Stimulated activated CD8-positive, alpha-beta memory T cell treated with anti-CD3 and anti-CD28 coated beads, Interleukin-4, amount 100 ng/mL, for 24 hours (primary cell): ENCODE results near the gene KASH5.
"Not testable (repeated sequence)": the region's sequence is repeated elsewhere in the genome, so short reads cannot be mapped to it uniquely, and the experiment has no call there.

Experiments used
- DNase-seq: peaks from one replicate; pipeline ENCODE4 v3.0.0-alpha.2; 2020; ENCODE audit warnings: low read depth

KASH5 gene

DNA sequence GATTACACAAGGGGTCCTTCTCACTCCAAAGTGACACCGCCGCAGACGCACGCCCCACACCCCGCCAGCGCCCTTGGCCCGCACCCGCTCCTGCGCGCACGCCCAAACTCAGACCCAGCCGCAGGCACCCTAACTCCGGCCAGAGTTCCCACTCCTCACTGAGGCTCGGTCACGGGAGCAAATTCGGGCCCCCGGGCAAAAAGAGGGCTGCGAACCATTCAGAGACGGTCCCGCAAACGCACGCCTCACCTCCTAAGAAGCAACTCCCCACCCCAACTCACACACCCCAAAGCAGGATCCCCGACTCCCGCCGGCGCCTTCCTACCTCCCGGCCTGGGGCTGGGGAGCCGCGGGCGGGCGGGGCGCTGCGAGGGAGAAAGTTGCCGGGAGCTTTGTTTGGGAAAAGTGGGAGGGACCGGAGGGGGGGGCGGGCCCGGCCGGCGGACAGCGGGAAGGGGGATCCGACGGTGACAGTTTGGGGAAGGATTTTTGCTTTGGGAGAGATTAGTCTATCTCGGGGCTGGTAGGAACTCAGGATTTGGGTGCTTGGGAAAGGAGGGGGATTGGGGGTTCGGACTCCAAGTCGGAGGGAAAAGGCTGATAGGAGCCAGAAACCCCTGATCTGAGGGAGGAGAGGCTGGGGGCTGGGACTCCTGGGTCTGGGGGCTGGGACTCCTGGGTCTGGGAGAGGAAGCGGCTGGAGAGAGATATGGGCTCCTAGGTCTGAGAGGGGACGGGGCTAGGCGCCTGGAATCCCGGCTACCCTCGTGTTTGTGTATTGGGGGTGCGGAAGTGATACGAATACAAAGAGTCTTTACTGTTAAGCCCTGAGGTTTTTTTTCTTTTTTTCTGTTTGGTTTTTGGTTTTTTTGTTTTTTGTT, 25.8 kb upstream of the KASH5 start, which contains the start of gene TEAD2:
Gene TEAD2, minus strand, starts transcription at position 369 of the 881 bp plus-strand sequence. CDS start 2,341 bp downstream, outside the sequence.
- no peak for DNase-seq

DNA sequence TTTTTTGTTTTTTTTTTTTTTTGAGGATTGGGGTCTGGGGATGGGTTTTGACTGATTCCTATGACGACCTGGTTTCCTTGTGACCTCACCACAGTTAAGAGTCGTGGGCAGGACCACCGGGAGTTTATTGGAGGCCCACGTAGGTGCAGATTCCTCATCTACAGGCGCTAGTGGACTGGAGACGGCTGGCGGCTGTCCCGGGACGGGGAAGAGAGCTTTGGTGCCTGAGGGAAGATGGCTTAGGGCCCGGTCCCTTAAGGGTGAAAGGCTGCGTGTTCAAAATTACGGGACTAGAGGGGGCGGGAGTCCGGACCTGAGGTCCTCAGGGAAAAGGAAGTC, 25.2 kb upstream of the KASH5 start:
- DNase-seq: no peak

GRCh38 chr19:49363268-49364082, 24.6 kb upstream of the KASH5 start, which contains the start of gene DKKL1:
Gene DKKL1, plus strand, starts transcription at chr19:49363877. Its CDS starts 122 bp downstream, at chr19:49363999.
- peak; percentile 53 for DNase-seq

- no peak for DNase-seq
These were observed 23.8 kb upstream of the KASH5 start for GRCh38 chr19:49364083-49364737.

DNA sequence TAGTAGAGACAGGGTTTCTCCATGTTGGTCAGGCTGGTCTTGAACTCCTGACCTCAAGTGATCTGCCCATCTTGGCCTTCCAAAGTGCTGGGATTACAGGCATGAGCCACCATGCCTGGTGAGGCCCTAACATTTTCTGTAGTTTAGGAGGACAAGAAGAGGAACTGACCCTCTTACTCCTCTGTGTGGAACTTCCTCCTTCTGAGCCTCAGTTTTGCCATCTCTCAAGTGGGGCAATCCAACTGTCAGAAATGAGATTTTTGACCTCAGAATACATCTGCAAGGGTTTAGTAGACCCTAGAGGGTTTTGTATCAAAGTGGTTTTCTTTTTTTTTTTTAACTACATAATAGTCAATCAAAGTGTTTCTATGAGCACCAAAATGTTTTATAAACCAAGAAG, 21.9 kb upstream of the KASH5 start:
- DNase-seq: no peak

GRCh38 chr19:49368711-49369358, 19.2 kb upstream of the KASH5 start:
- no peak for DNase-seq

DNA sequence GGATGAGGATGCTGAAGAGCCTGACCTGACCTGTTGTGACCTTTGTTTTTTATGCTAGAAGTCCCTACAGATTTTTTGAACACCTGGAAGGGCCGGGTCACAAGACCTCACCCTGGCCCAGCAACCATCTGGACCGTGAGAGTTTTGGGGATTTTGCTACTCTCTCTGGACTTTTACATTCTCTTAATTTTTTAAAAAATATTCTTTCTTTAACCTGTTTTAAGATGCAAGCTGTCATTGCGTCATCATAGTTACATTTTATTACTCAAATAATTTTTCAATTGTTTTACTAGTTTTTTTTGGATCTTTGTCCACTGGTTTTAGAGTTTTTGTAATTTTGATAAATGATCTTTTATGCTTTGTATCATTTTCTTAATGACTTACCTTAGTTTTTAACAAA, 16.9 kb upstream of the KASH5 start:
- no peak for DNase-seq

DNA sequence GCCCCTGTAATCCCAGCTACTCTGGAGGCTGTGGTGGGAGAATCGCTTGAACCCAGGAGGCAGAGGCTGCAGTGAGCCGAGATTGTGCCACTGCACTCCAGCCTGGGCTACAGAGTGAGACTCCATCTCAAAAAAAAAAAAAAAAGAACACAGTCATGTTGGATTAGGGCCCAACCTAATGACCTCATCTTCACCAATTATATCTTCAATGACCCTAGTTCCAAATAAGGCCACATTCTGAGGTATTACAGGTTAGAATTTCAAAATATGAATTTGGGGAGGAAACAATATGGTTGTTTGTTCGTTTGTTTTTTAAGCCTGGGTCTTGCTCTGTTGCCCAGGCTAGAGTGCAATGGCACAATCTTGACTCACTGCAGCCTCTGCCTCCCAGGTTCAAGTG, 14.9 kb upstream of the KASH5 start:
- DNase-seq: not testable (repeated sequence)

GRCh38 chr19:49374665-49375434, 13.2 kb upstream of the KASH5 start:
- DNase-seq: no peak

DNA sequence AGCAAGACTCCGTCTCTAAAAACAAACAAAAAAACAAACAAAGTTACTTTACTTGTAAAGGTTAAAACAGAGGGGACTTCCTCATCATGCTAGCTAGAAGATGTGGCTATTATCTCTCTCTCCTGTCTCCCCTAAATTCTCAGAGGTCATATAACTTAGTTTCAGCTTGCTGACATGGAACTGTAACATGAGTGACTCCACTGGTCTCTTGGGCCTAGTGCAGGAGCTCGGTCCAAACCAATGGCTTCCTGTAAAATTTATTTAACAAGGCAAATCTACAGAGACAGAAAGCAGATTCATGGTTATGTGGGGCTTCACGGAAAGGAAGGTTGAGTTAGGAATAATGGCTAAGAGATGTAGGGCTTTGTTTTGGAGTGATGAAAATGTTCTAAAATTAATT, 9.5 kb upstream of the KASH5 start:
- DNase-seq: no peak

DNA sequence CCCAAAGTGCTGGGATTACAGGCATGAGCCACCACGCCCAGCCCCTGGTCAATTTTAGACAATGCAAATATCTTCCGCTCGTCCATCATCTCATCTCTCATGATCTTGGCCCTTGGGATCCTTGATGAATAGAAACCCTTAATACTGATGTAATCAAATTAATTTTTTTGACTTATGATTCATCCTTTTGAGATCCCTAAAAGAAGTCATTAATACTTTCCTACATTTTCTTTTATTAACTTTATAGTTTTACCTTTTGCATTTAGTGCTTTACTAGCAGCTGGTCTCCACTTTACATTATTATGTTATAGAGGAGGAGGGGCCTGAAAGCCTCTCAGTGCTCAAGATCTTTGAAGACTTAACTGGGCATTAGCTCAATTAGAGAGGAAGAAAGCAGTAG, 7.7 kb upstream of the KASH5 start:
- no peak for DNase-seq

GRCh38 chr19:49382639-49383038, 5.4 kb upstream of the KASH5 start:
- DNase-seq: no peak

GRCh38 chr19:49383599-49383998, 4.5 kb upstream of the KASH5 start:
- DNase-seq: no peak

DNA sequence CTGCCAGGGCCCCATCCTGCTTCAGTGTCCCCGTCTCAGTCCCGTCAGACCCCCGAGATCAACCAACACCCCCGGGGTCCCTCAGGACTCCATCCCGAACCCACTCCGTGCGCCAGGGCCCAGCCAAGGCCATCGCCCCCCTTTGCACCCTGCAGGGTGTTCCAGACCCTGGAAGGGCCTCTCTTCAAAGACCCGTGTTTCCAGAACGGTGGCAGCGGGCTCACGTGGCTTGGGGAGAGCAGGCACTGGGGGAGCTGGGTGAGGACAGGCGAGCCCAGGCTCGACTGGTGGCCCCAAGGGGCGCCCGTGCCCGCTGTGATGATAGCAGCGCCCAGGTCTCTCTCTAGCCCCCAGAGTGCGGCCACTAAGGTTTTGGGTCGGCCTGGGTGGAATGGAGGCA, 1.4 kb downstream of the KASH5 start:
- no peak for DNase-seq

GRCh38 chr19:49390131-49390928, 2.3 kb downstream of the KASH5 start:
- no peak for DNase-seq

GRCh38 chr19:49390929-49391359, 2.9 kb downstream of the KASH5 start:
- no peak for DNase-seq

GRCh38 chr19:49391581-49392399, 3.7 kb downstream of the KASH5 start:
- peak; percentile 62 for DNase-seq

DNA sequence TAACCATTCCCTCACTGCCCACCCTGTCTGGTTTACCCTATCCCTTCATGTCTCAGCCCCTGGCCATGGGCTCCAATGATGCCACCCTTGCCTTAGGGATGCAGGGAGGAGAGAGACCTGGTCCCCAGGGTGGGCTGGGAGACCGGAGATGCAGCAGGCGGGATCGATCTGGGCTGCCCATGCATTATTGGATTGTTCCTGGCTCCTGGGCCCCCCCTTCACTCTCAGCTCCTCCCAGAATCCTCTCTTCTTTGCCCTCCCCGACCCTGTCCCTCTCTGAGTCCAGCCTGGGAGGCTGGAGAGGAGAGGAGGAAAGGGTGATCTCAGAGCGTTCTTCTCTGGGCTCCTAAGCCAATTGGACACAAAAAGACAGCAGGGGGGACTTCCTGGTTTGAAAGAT, 5.8 kb downstream of the KASH5 start:
- DNase-seq: no peak
